Measurements from ENCODE around the gene PER1. TPM values are rescaled to one million over a fixed set of nuclear protein-coding genes. Genes with fewer than 3 reads are reported as not detected.

PER1 gene
- polyA plus RNA-seq, 3 donors from 2014 or later = 3.5 to 8.5 (median 4.5) TPM

- peaks cover 0 to 9% (median 9%) of the 10 kb centered on the region in 3 donors for H3K36me3 Mint-ChIP-seq
- peaks cover 0 to 4% (median 0%) of the 10 kb centered on the region in 6 donors for H3K9me3 Mint-ChIP-seq
- H3K4me3 Mint-ChIP-seq = no peak overlapping the region
- no peak overlapping the region for H3K27ac Mint-ChIP-seq
- DNase-seq = no peak
- H3K27me3 Mint-ChIP-seq (ENCODE audit: low read depth in 3 of 3) = peaks cover 29 to 44% (median 33%) of the 10 kb centered on the region in 3 donors
- H3K4me1 Mint-ChIP-seq = peaks cover 23 to 47% of the 10 kb centered on the region in 2 donors
These were observed 3.2 kb upstream of the PER1 start for GRCh38 chr17:8155231-8155995.

GRCh38 chr17:8154608-8155155, 2.5 kb upstream of the PER1 start:
- H3K36me3 Mint-ChIP-seq = peaks cover 0 to 6% (median 4%) of the 10 kb centered on the region in 3 donors
- DNase-seq = no peak
- H3K27me3 Mint-ChIP-seq (ENCODE audit: low read depth in 3 of 3) = peaks cover 36 to 43% (median 41%) of the 10 kb centered on the region in 3 donors
- H3K27ac Mint-ChIP-seq = no peak overlapping the region
- peaks cover 19 to 46% of the 10 kb centered on the region in 2 donors for H3K4me1 Mint-ChIP-seq
- peak overlapping the region in 1 of 5 donors; percentile 97 for H3K4me3 Mint-ChIP-seq
- H3K9me3 Mint-ChIP-seq = peaks cover 0 to 4% (median 0%) of the 10 kb centered on the region in 6 donors

- H3K4me3 Mint-ChIP-seq = peak overlapping the region in 1 of 5 donors; percentile 97
- H3K4me1 Mint-ChIP-seq = peaks cover 18 to 49% of the 10 kb centered on the region in 2 donors
These were observed 1.9 kb upstream of the PER1 start for GRCh38 chr17:8153957-8154607.

GRCh38 chr17:8153525-8153956, 1.3 kb upstream of the PER1 start:
- Mint-ChIP-seq H3K4me1 (peaks cover 13 to 44% of the 10 kb centered on the region in 2 donors), H3K36me3 (peaks cover 0 to 5% (median 2%) of the 10 kb centered on the region in 3 donors), H3K9me3 (peaks cover 0 to 4% (median 0%) of the 10 kb centered on the region in 6 donors), H3K4me3 (peak overlapping the region; percentile 10 to 97 (median 90)), H3K27me3 (ENCODE audit: low read depth in 3 of 3) (peaks cover 43 to 47% (median 46%) of the 10 kb centered on the region in 3 donors), H3K27ac (peak overlapping the region in 2 of 6 donors; percentile 87 to 95)
- no peak for DNase-seq

More at GRCh38 chr17:8153957-8154607, 1.9 kb upstream of the PER1 start:
- DNase-seq = peak; percentile 88 to 93 (median 91)
- peaks cover 41 to 49% (median 42%) of the 10 kb centered on the region in 3 donors for H3K27me3 Mint-ChIP-seq (ENCODE audit: low read depth in 3 of 3)
- H3K27ac Mint-ChIP-seq = no peak overlapping the region
- peaks cover 0 to 7% (median 6%) of the 10 kb centered on the region in 3 donors for H3K36me3 Mint-ChIP-seq
- H3K9me3 Mint-ChIP-seq = peaks cover 0 to 4% (median 0%) of the 10 kb centered on the region in 6 donors

GRCh38 chr17:8153031-8153451, 837 bp upstream of the PER1 start:
- Mint-ChIP-seq H3K4me3 (peak overlapping the region; percentile 85 to 97 (median 90)), H3K4me1 (peaks cover 9 to 39% of the 10 kb centered on the region in 2 donors), H3K27me3 (ENCODE audit: low read depth in 3 of 3) (peaks cover 44 to 48% (median 48%) of the 10 kb centered on the region in 3 donors), H3K9me3 (peaks cover 0 to 4% (median 0%) of the 10 kb centered on the region in 6 donors), H3K36me3 (peaks cover 0 to 8% (median 0%) of the 10 kb centered on the region in 3 donors), H3K27ac (peak overlapping the region in 2 of 6 donors; percentile 87 to 95)
- no peak for DNase-seq

GRCh38 chr17:8151641-8152111, 528 bp downstream of the PER1 start:
- Mint-ChIP-seq H3K9me3 (peaks cover 0 to 4% (median 0%) of the 10 kb centered on the region in 6 donors), H3K27me3 (ENCODE audit: low read depth in 3 of 3) (peaks cover 49 to 55% (median 50%) of the 10 kb centered on the region in 3 donors), H3K4me3 (peak overlapping the region; percentile 85 to 97 (median 90)), H3K27ac (peak overlapping the region in 2 of 6 donors; percentile 90 to 92), H3K36me3 (peaks cover 4 to 16% (median 7%) of the 10 kb centered on the region in 3 donors), H3K4me1 (peaks cover 9 to 40% of the 10 kb centered on the region in 2 donors)
- peak in 1 of 3 donors; percentile 50 for DNase-seq

- H3K27me3 Mint-ChIP-seq (ENCODE audit: low read depth in 3 of 3) = peaks cover 54 to 58% (median 54%) of the 10 kb centered on the region in 3 donors
- H3K4me1 Mint-ChIP-seq = peaks cover 9 to 40% of the 10 kb centered on the region in 2 donors
- H3K4me3 Mint-ChIP-seq = peak overlapping the region; percentile 85 to 97 (median 90)
- H3K9me3 Mint-ChIP-seq = peaks cover 0 to 4% (median 0%) of the 10 kb centered on the region in 6 donors
- peaks cover 4 to 21% (median 12%) of the 10 kb centered on the region in 3 donors for H3K36me3 Mint-ChIP-seq
- H3K27ac Mint-ChIP-seq = peak overlapping the region in 3 of 6 donors; percentile 88 to 92 (median 90)
- peak; percentile 94 to 95 (median 95) for DNase-seq
These were observed 1.0 kb downstream of the PER1 start for GRCh38 chr17:8151120-8151640.

- no peak for DNase-seq
- peaks cover 9 to 40% of the 10 kb centered on the region in 2 donors for H3K4me1 Mint-ChIP-seq
- peak overlapping the region; percentile 49 to 92 (median 63) for H3K27ac Mint-ChIP-seq
- H3K9me3 Mint-ChIP-seq = peaks cover 0 to 4% (median 0%) of the 10 kb centered on the region in 6 donors
- H3K36me3 Mint-ChIP-seq = peaks cover 4 to 25% (median 12%) of the 10 kb centered on the region in 3 donors
- H3K27me3 Mint-ChIP-seq (ENCODE audit: low read depth in 3 of 3) = peaks cover 54 to 58% (median 56%) of the 10 kb centered on the region in 3 donors
- peak overlapping the region; percentile 85 to 97 (median 90) for H3K4me3 Mint-ChIP-seq
These were observed 1.7 kb downstream of the PER1 start for GRCh38 chr17:8150194-8151119.

GRCh38 chr17:8149419-8150193, 2.6 kb downstream of the PER1 start:
- peaks cover 9 to 40% of the 10 kb centered on the region in 2 donors for H3K4me1 Mint-ChIP-seq
- peaks cover 4 to 25% (median 12%) of the 10 kb centered on the region in 3 donors for H3K36me3 Mint-ChIP-seq
- DNase-seq = no peak
- peak overlapping the region; percentile 53 to 92 (median 66) for H3K27ac Mint-ChIP-seq
- H3K27me3 Mint-ChIP-seq (ENCODE audit: low read depth in 3 of 3) = peaks cover 54 to 64% (median 59%) of the 10 kb centered on the region in 3 donors
- peak overlapping the region in 4 of 5 donors; percentile 6 to 53 (median 38) for H3K4me3 Mint-ChIP-seq
- H3K9me3 Mint-ChIP-seq = peaks cover 0 to 4% (median 0%) of the 10 kb centered on the region in 6 donors

- peaks cover 0 to 4% (median 0%) of the 10 kb centered on the region in 6 donors for H3K9me3 Mint-ChIP-seq
- peak overlapping the region in 1 of 5 donors; percentile 13 for H3K4me3 Mint-ChIP-seq
- H3K4me1 Mint-ChIP-seq = peaks cover 9 to 39% of the 10 kb centered on the region in 2 donors
- H3K27ac Mint-ChIP-seq = peak overlapping the region in 2 of 6 donors; percentile 30 to 57
- peaks cover 55 to 66% (median 58%) of the 10 kb centered on the region in 3 donors for H3K27me3 Mint-ChIP-seq (ENCODE audit: low read depth in 3 of 3)
- DNase-seq = no peak
- H3K36me3 Mint-ChIP-seq = peaks cover 4 to 31% (median 12%) of the 10 kb centered on the region in 3 donors
These were observed 3.6 kb downstream of the PER1 start for GRCh38 chr17:8148560-8148959.

GRCh38 chr17:8147805-8148404, 4.3 kb downstream of the PER1 start:
- peaks cover 0 to 4% (median 0%) of the 10 kb centered on the region in 6 donors for H3K9me3 Mint-ChIP-seq
- peaks cover 9 to 33% of the 10 kb centered on the region in 2 donors for H3K4me1 Mint-ChIP-seq
- peak overlapping the region in 4 of 6 donors; percentile 42 to 73 (median 59) for H3K27ac Mint-ChIP-seq
- peak overlapping the region in 1 of 5 donors; percentile 33 for H3K4me3 Mint-ChIP-seq
- H3K36me3 Mint-ChIP-seq = peaks cover 4 to 31% (median 12%) of the 10 kb centered on the region in 3 donors
- no peak for DNase-seq
- H3K27me3 Mint-ChIP-seq (ENCODE audit: low read depth in 3 of 3) = peaks cover 55 to 69% (median 56%) of the 10 kb centered on the region in 3 donors
